GM12865 (cell line): ENCODE data around the gene PLAC9.

Source experiments
- DNase-seq: peaks from one replicate; pipeline ENCODE4 v3.0.0; 2010; ENCODE audit warnings: low read depth
- H3K4me3 ChIP-seq: 2 replicates; pipeline ENCODE4 v1.5.1; 2011; ENCODE audit warnings: mild to moderate bottlenecking, low read depth, low read length, control low read depth
- TF ChIP-seq, protein P1 (sequence below): IDR thresholded peaks from 2 replicates; pipeline ENCODE4 v1.5.1; 2011; ENCODE audit warnings: low read length, control low read depth, low read depth, inconsistent platforms; ENCODE audit not compliant: insufficient read depth; ENCODE audit errors: missing control alignments

PLAC9 gene

DNA sequence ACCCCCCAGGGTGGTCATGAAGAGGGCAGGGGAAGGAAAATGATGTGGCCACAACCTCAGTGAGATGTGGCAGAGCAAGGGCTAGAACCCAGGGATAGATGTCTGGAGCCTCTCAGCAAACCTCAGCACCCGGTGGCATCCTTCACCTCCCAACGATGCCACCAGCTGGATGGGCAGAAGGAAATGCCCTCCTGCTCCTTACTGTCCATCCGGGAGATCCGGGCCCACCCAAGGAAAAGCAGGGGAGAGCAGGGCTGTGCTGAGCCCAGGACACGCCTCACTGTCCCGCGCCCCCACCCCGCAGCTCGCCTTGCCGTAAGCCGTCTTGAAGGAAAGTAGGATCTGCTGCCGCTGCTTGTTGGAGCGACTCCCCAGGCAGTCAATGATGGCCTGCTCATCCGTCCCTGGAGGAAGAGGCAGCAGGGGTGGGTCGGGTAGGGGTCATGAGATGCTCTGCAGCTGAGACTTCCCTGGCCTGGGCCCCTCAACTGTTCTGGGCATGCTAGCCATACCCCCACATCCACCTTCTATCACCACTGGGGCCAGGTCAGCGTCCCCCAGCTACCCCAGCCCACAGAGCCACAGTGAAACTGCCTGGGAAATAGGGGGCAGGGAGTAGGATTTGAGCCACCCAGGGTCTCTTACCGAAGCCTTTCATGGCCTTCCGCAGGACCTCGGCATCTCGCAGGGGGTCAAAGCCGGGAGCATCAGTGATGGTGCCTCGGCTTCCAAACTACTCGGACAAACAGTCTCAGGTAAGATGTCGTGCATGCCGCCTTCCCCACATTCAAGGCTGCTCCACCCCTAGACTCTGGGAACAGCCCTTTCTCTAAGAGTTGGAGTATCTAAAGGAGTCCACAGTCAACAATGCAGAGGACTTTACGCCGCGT lies 34.3 kb downstream of the PLAC9 start:
- no peak for DNase-seq
- TF ChIP-seq, protein P1, sequence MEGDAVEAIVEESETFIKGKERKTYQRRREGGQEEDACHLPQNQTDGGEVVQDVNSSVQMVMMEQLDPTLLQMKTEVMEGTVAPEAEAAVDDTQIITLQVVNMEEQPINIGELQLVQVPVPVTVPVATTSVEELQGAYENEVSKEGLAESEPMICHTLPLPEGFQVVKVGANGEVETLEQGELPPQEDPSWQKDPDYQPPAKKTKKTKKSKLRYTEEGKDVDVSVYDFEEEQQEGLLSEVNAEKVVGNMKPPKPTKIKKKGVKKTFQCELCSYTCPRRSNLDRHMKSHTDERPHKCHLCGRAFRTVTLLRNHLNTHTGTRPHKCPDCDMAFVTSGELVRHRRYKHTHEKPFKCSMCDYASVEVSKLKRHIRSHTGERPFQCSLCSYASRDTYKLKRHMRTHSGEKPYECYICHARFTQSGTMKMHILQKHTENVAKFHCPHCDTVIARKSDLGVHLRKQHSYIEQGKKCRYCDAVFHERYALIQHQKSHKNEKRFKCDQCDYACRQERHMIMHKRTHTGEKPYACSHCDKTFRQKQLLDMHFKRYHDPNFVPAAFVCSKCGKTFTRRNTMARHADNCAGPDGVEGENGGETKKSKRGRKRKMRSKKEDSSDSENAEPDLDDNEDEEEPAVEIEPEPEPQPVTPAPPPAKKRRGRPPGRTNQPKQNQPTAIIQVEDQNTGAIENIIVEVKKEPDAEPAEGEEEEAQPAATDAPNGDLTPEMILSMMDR, result no peak
- no peak overlapping the region for H3K4me3 ChIP-seq

DNA sequence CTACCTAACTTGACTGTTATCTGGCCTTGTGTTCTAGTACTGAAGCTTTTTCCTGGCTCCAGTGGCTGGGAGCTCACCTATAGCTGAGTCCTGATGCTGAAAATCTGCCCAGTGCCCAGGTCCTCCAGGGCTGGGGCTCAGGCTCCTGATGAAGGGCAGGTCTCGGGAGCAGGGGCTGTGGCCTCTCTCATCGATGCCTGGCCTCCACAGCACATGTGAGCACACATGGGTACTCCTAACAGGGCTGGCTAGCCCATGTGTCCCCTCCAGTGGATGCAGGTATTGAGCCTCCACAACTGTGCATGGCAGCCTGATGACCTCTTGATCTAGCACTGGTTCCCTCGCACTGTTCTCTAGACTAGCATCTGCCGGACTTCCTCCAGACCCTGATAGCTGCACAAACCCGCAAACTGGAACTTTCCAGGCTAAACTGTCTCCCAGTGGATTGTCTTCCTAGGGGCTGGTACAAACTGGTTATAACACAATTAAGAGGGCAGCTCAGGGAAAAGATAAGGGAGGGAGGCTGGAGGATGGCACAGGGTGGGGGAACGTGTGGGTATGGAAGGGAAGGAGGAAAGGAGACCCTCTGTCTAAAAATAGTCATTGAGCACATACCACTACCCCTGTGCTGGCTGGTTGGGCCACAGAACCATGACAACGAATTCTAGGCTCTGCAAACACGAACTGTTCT lies 35.1 kb downstream of the PLAC9 start:
- no peak for DNase-seq
- H3K4me3 ChIP-seq, result no peak overlapping the region
- TF ChIP-seq, protein P1, result no peak

DNA sequence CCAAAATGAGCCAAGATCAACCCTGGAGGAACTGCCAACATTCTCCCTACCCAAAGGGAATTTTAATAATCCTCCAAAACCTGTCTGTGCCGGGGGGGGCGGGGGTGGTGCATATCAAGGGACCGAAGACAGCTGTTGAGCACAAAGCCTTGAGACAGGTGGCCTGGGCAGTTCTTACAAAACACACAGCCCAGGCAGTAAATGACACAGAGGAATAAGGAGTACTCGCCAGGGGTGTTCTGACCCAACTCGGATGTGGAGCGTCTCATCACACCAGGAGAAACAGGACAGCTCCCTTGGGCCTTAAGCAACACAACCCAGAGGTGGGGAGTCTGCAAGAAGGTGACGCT lies 35.6 kb downstream of the PLAC9 start:
- DNase-seq, result no peak
- no peak overlapping the region for H3K4me3 ChIP-seq
- TF ChIP-seq, protein P1, result no peak

DNA sequence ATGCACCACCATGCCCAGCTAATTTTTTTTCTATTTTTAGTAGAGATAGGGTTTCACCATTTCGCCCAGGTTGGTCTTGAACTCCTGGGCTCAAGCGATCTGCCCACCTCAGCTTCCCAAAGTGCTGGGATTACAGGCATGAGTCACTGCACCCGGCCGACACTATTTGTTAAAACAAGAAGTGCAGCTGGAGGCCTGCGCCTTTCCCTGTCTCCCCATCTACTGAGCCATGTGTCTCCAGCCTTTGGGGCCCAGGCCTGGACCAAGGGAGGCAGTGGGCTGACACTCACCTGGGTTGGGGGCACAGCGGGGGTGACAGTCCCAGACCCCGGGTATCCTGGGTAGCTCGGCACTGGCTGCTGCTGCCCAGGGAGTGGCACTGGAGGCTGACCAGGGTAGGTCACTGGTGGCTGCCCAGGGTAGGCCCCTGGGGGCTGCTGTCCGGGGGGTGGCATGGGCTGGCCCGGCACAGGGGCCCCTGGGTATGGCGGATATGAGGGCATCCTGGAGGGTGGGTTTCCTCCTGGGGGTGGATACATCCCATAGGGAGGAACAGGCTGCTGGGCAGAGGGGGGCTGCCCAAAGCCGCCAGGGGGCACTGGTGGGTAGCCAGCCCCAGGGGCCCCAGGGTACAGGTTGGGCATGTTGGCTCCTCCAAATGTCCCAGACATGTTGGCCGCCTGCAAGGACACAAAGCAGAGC lies 36.3 kb downstream of the PLAC9 start:
- peak; percentile 38 for DNase-seq
- TF ChIP-seq, protein P1, result peak; percentile 60
- no peak overlapping the region for H3K4me3 ChIP-seq

DNA sequence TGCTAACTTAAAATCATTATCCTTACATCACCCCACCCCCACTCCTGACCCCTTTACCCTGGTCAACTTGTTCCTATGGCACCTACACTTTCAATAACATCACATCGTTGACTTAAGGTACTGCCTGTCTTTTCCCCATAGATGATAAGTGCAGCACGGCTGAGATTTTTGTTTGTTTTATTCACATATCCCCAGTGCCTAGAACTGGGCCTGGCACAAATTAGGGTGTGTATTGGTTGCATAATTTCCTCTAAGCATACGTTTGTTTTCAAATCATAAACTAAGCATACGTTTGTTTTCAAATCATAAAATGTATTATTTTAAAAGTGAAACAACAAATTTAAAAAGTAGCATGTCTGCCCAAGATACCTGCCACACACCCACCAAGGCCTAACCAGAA lies 37.5 kb downstream of the PLAC9 start:
- TF ChIP-seq, protein P1, result no peak
- DNase-seq, result no peak
- no peak overlapping the region for H3K4me3 ChIP-seq

DNA sequence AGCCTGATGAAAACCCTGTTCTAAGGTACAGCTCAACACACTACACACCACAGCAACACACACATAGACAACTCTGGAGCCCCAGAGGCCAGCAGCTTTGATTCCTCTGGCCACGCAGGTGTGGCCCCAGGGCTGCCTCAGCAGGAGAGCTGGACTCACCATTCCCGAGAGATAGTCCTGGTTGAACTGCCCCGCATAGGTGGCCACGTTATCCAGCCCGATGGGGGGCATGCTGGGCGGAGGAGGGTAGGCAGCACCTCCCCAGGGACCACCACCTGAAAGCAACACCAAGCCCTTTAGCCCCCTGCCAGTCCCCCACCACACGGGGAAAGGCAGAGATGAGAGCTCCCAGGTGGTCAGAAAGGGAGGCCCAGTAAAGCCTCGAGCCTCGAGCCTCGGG lies 38.1 kb downstream of the PLAC9 start:
- DNase-seq, result no peak
- TF ChIP-seq, protein P1, result no peak
- no peak overlapping the region for H3K4me3 ChIP-seq
